ENCODE measurements around the gene ZNF511.
"Not testable (repeated sequence)": the region's sequence is repeated elsewhere in the genome, so short reads cannot be mapped to it uniquely, and the experiment has no call there.

Gene ZNF511

DNA sequence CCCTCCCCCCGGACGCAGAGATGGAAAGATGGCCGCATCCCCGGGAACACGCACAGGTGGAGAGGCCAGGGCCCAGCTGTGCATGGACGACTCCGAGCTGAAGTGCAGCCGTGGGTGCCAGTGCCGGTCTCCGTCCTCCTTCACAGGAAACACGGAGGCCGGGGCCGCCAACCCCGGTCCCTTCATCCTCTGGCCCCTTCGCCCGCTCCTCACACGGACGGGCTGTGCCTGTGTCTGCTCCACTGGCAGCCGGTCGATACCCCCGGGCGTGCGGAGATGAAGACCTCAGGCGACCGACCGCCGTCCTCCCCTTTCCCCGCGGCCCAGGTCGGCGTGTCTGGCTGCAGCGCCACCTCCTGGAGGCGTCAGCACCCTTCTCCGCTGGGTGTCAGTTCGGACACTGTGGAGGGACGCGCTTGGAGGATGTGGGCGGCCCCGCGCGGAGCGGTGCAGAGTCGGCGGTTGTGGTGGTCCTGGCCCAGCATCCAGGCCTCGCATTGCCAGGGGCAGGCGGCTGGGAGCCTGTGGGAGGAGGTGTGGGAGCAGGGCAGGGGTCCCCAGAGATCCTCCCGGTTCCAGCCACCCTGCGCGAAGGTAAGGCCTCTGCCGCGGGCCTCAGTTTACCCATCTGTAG is 9.9 kb downstream of the ZNF511 start:
- peak overlapping the region; percentile 42 for H3K4me3 ChIP-seq (ENCODE audit: low read depth, low read length)
- in situ Hi-C loops (cut with HindIII; ENCODE audit: low sequenced_read_pairs), result no loop called here

DNA sequence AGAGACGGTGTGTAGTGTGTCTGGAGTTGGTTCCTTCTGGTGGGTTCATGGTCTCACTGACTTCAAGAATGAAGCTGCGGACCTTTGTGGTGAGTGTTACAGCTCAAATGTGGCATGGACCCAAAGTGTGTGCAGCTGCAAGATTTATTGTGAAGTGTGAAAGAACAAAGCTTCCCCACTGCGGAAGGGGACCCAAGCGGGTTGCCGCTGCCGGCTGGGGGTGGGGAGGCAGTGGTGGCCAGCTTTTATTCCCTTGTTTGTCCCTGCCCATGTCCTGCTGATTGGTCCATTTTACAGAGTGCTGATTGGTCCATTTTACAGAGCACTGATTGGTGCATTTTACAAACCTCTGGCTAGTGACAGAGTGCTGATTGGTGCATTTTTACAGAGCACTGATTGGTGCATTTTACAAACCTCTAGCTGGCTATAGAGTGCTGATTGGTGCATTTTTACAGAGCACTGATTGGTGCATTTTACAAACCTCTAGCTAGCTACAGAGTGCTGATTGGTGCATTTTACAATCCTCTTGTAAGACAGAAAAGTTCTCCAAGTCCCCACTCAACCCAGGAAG is 12.2 kb downstream of the ZNF511 start:
- in situ Hi-C loops (cut with HindIII; ENCODE audit: low sequenced_read_pairs); H3K4me3 ChIP-seq (ENCODE audit: low read depth, low read length); DNase-seq (ENCODE audit: low read depth, low spot score): not testable (repeated sequence)

More for the DNA sequence above, 9.9 kb downstream of the ZNF511 start:
- peak; percentile 45 for DNase-seq (ENCODE audit: low read depth, low spot score)
- TF ChIP-seq, protein P1, sequence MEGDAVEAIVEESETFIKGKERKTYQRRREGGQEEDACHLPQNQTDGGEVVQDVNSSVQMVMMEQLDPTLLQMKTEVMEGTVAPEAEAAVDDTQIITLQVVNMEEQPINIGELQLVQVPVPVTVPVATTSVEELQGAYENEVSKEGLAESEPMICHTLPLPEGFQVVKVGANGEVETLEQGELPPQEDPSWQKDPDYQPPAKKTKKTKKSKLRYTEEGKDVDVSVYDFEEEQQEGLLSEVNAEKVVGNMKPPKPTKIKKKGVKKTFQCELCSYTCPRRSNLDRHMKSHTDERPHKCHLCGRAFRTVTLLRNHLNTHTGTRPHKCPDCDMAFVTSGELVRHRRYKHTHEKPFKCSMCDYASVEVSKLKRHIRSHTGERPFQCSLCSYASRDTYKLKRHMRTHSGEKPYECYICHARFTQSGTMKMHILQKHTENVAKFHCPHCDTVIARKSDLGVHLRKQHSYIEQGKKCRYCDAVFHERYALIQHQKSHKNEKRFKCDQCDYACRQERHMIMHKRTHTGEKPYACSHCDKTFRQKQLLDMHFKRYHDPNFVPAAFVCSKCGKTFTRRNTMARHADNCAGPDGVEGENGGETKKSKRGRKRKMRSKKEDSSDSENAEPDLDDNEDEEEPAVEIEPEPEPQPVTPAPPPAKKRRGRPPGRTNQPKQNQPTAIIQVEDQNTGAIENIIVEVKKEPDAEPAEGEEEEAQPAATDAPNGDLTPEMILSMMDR (IDR thresholded peaks at IDR 0.05; ENCODE audit: low read depth, low read length), result peak; percentile 85

DNA sequence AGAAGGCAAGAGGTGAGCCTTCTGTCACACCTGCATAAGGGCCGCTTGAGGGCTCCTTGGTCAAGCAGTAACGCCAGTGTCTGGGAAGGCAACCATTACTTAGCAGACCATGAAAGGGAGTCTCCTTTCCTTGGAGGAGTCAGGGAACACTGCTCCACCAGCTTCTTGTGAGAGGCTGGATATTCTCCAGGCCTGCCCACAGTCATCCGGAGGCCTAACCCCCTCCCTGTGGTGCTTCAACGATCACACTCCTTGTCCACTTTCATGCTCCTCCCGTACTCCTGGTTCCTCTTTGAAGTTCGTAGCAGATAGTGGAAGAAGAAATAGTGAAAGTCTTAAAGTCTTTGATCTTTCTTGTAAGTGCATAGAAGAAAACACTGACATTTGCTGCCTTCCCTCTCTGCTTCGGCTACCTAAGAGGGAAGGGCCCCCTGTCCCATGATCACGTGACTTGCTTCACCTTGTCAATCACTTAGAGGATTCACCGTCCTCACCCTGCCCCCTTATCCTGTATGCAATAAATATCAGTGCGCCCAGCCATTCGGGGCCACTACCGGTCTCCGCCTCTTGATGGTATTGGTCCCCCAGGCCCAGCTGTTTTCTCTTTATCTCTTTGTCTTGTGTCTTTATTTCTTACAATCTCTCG is 13.5 kb downstream of the ZNF511 start:
- H3K4me3 ChIP-seq (ENCODE audit: low read depth, low read length); in situ Hi-C loops (cut with HindIII; ENCODE audit: low sequenced_read_pairs); DNase-seq (ENCODE audit: low read depth, low spot score): not testable (repeated sequence)

DNA sequence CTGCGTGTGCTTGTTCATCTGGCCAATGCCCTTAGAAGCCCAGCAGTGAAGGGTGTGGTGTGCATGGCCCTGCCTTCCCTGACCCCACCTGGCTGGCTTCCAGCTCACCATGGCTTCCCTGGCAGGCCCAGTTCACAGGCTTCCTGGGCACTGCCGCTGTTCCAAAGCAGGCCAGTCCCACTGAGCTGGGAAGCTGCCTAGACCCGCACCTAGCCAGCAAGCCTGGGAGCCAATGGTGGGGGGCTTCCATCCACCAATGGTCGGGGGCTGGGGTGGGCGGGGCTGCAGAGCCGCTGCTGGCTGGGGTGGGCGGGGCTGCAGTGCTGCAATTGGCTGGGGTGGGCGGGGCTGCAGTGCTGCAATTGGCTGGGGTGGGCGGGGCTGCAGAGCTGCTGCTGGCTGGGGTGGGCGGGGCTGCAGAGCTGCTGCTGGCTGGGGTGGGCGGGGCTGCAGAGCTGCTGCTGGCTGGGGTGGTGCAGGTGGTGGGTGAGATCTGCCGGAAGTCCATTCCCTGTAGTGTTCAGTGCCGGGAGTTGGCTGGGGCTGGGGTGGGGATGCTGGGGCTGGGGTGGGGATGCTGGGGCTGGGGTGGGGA is 15.6 kb downstream of the ZNF511 start:
- in situ Hi-C loops (cut with HindIII; ENCODE audit: low sequenced_read_pairs), result no loop called here
- TF ChIP-seq, protein P1 (IDR thresholded peaks at IDR 0.05; ENCODE audit: low read depth, low read length), result no peak
- DNase-seq (ENCODE audit: low read depth, low spot score), result peak; percentile 20
- H3K4me3 ChIP-seq (ENCODE audit: low read depth, low read length), result no peak overlapping the region

DNA sequence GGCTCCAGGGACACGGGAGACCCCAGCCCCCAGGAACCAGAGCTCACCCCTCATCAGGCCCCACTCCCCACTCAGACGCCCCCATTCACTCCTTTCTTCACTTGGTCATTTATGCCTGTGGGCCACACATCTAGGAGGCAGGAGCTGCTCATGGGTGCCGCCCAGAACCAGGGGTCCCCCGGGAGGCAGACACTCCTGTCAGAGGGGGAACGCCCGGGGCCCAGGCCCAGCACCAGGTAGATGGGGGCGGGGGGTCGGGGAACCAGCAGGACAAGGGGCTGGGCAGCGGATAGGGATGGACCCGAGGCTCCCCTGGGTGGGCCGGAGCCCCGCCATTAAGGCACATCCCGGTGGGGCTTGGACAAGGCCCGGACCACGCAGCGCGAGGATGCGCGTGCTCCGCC is 16.1 kb downstream of the ZNF511 start:
- in situ Hi-C loops (cut with HindIII; ENCODE audit: low sequenced_read_pairs), result no loop called here
- no peak for DNase-seq (ENCODE audit: low read depth, low spot score)
- TF ChIP-seq, protein P1 (IDR thresholded peaks at IDR 0.05; ENCODE audit: low read depth, low read length), result no peak
- no peak overlapping the region for H3K4me3 ChIP-seq (ENCODE audit: low read depth, low read length)

DNA sequence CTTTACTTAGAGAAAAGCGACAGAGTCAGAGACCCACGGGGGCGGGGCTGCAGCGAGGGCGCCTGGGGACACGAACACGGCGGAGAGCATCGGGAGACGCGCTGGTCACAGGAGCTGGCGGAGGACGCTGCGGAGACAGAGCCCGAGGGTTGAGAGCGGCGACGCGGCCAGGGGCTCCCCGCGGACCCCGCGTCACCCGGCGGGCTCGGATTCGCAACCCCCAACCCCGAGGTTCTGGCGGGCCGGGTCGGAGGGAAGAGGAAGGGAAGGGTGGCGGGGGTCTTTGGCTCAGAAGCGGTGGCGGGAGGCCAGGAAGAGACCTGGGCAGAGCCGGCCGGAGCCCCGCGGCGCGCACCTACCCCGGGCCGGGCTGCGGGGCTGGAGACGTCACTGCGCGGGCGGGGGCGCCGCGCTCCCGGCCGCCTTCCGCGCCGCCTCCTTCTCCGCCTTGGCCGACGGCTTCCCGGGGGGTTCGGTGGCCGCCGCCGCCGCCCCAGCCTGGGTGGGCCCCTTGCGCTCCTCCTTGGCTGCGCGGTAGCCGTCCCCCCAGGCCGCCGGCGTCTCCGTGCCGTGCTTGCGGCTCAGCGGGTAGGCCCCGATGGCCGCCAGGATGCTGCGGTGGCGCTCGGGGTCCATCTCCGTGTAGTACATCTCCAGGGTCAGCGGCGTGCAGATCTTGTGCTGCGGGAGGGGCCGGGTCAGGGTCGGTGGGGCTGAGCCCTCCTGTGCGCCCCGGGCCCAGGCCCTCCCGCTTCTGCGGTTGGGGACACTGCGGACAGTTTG is 16.9 kb downstream of the ZNF511 start:
- TF ChIP-seq, protein P1 (IDR thresholded peaks at IDR 0.05; ENCODE audit: low read depth, low read length), result no peak
- no peak for DNase-seq (ENCODE audit: low read depth, low spot score)
- in situ Hi-C loops (cut with HindIII; ENCODE audit: low sequenced_read_pairs), result no loop called here
- H3K4me3 ChIP-seq (ENCODE audit: low read depth, low read length), result peak overlapping the region; percentile 25

DNA sequence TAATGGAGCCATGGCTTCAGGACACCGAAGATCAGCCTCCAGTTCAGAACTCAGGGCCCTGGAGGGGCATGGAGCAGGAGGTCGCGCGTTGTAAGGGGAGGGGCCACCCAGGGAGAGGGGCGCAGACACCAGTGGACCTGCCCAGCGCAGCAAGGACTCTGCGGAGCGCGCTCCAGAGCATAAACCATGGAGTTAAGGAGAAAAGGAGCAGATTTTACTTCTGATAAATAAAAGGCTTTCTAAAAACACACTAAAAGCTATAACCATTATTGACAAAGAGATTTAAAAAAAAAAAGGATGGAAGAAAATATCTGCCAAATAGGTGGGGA is 17.5 kb downstream of the ZNF511 start:
- peak overlapping the region; percentile 17 for H3K4me3 ChIP-seq (ENCODE audit: low read depth, low read length)
- TF ChIP-seq, protein P1 (IDR thresholded peaks at IDR 0.05; ENCODE audit: low read depth, low read length), result no peak
- in situ Hi-C loops (cut with HindIII; ENCODE audit: low sequenced_read_pairs), result no loop called here
- no peak for DNase-seq (ENCODE audit: low read depth, low spot score)
